H1 (cell line): ENCODE measurements around the gene FAM114A2. TPM values are rescaled to one million over a fixed set of nuclear protein-coding genes. Genes with fewer than 3 reads are reported as not detected.

Experiments used
- CTCF ChIA-PET: fragments of 300-600 bp; sonication (Branson Sonifier 250); formaldehyde crosslinking; loops from one replicate; lab custom pipeline; 2021; ENCODE audit not compliant: partially characterized antibody; lab: Charles Lee
- POLR2A ChIA-PET: fragments of 300-600 bp; sonication (Branson Sonifier 250); formaldehyde crosslinking; loops from one replicate; lab custom pipeline; 2021; ENCODE audit warnings: inconsistent platforms; ENCODE audit not compliant: partially characterized antibody; lab: Charles Lee
- DNase-seq, 2 experiments: peaks; one replicate each; pipeline versions ENCODE4 v3.0.0 to v3.0.0-alpha.2; 2010 to 2022; ENCODE audit warnings: low spot score in 2 of 2, low read depth in 1 of 2, mixed read lengths in 1 of 2
- FAIRE-seq: peaks from 2 replicates; lab custom pipeline; 2011; peaks lifted over from hg19 to GRCh38; lab: Jason Lieb, UNC
- H2AFZ ChIP-seq: 2 replicates; pipeline ENCODE4 v1.8.1; 2012; ENCODE audit warnings: low read length, inconsistent platforms
- H2AK5ac ChIP-seq: 2 replicates; pipeline ENCODE4 v1.6.1; 2013; ENCODE audit warnings: low read depth, low read length
- H2BK120ac ChIP-seq: replicated peaks from 2 replicates; pipeline ENCODE3; 2013; ENCODE audit warnings: low read depth, low read length, inconsistent platforms
- H2BK12ac ChIP-seq: 2 replicates; pipeline ENCODE4 v1.6.1; 2013; ENCODE audit warnings: low read depth, low read length
- H2BK15ac ChIP-seq: 2 replicates; pipeline ENCODE4 v1.6.1; 2013; ENCODE audit warnings: low read length
- H2BK20ac ChIP-seq: 2 replicates; pipeline ENCODE4 v1.6.1; 2013; ENCODE audit warnings: low read length
- H2BK5ac ChIP-seq: 2 replicates; pipeline ENCODE4 v1.6.1; 2013; ENCODE audit warnings: low read depth, low read length
- H3K14ac ChIP-seq: 2 replicates; pipeline ENCODE4 v1.6.1; 2013; ENCODE audit warnings: inconsistent platforms; ENCODE audit not compliant: insufficient read length
- H3K18ac ChIP-seq: 2 replicates; pipeline ENCODE4 v1.6.1; 2013; ENCODE audit warnings: low read length; ENCODE audit errors: extremely low read depth
- H3K23ac ChIP-seq: 2 replicates; pipeline ENCODE4 v1.6.1; 2013; ENCODE audit warnings: inconsistent platforms; ENCODE audit not compliant: insufficient read length
- H3K23me2 ChIP-seq: 2 replicates; pipeline ENCODE4 v1.6.1; 2013; ENCODE audit warnings: low read depth, low read length
- H3K27ac ChIP-seq: 2 replicates; pipeline ENCODE4 v1.6.1; 2011; ENCODE audit warnings: low read depth, low read length, inconsistent platforms
- H3K27me3 ChIP-seq, 4 experiments: replicated peaks in 1 of 4; 1 replicate in 1 of 4; 2 replicates in 3 of 4; pipeline versions ENCODE4 v1.6.1 to v1.8.1; 2011 to 2013; ENCODE audit warnings: low read length in 3 of 4, mild to moderate bottlenecking in 3 of 4, inconsistent platforms in 2 of 4, mixed read lengths in 2 of 4, moderate library complexity in 1 of 4; ENCODE audit not compliant: control insufficient read depth in 3 of 4, insufficient read depth in 3 of 4; ENCODE audit errors: extremely low read depth in 1 of 4
- H3K36me3 ChIP-seq, 4 experiments: 2 replicates each; pipeline versions ENCODE4 v1.6.1 to v1.8.1; 2011 to 2013; ENCODE audit warnings: mild to moderate bottlenecking in 4 of 4, low read length in 3 of 4, moderate library complexity in 2 of 4, control low read depth in 1 of 4, inconsistent platforms in 1 of 4; ENCODE audit not compliant: insufficient read depth in 4 of 4, control insufficient read depth in 2 of 4
- H3K4ac ChIP-seq: replicated peaks from 2 replicates; pipeline ENCODE3; 2013; ENCODE audit warnings: low read length, low read depth, mixed read lengths, inconsistent platforms; ENCODE audit not compliant: insufficient read length
- H3K4me1 ChIP-seq, 4 experiments: replicated peaks in 1 of 4; 1 replicate in 1 of 4; 2 replicates in 3 of 4; pipeline versions ENCODE4 v1.6.1 to v1.8.1; 2011 to 2013; ENCODE audit warnings: low read length in 3 of 4, inconsistent platforms in 2 of 4, mixed read lengths in 1 of 4; ENCODE audit not compliant: insufficient read depth in 4 of 4, control insufficient read depth in 3 of 4
- H3K4me2 ChIP-seq, 2 experiments: 2 replicates each; pipeline versions ENCODE4 v1.6.1 to v1.8.1; 2011 to 2013; ENCODE audit warnings: low read depth in 2 of 2, low read length in 2 of 2, control low read depth in 1 of 2, inconsistent platforms in 1 of 2, mild to moderate bottlenecking in 1 of 2; ENCODE audit not compliant: insufficient read depth in 1 of 2
- H3K4me3 ChIP-seq, 4 experiments: fragments of 200-600, 300-600 bp in 1 of 4; sonication (generic), shearing (Covaris generic), sonication (Bioruptor Twin) in 1 of 4; 2 replicates each; pipeline versions ENCODE4 v1.5.1 to v1.8.1; 2011 to 2016; ENCODE audit warnings: low read length in 4 of 4, low read depth in 3 of 4, control low read depth in 2 of 4, inconsistent platforms in 2 of 4, mild to moderate bottlenecking in 2 of 4, mixed read lengths in 1 of 4, moderate library complexity in 1 of 4; ENCODE audit not compliant: insufficient read depth in 2 of 4; ENCODE audit errors: extremely low read depth in 1 of 4
- H3K56ac ChIP-seq: replicated peaks from 2 replicates; pipeline ENCODE3; 2013; ENCODE audit warnings: low read depth, mild to moderate bottlenecking, mixed read lengths, low read length, inconsistent platforms; ENCODE audit not compliant: insufficient read length
- H3K79me1 ChIP-seq: 2 replicates; pipeline ENCODE4 v1.6.1; 2013; ENCODE audit warnings: low read depth, low read length, control low read depth
- H3K79me2 ChIP-seq, 2 experiments: 2 replicates each; pipeline versions ENCODE4 v1.6.1 to v1.8.1; 2012 to 2013; ENCODE audit warnings: low read length in 2 of 2, mild to moderate bottlenecking in 2 of 2, inconsistent platforms in 1 of 2; ENCODE audit not compliant: insufficient read depth in 2 of 2, control insufficient read depth in 1 of 2
- H3K9ac ChIP-seq, 4 experiments: replicated peaks in 1 of 4; 1 replicate in 1 of 4; 2 replicates in 3 of 4; pipeline versions ENCODE4 v1.6.1 to v1.8.1; 2011 to 2013; ENCODE audit warnings: low read depth in 3 of 4, low read length in 3 of 4, control low read depth in 2 of 4, mild to moderate bottlenecking in 2 of 4, moderate library complexity in 2 of 4, inconsistent platforms in 1 of 4; ENCODE audit errors: extremely low read depth in 1 of 4
- H3K9me3 ChIP-seq, 2 experiments: 2 replicates each; pipeline versions ENCODE4 v1.6.1 to v1.8.1; 2012 to 2013; ENCODE audit warnings: mild to moderate bottlenecking in 2 of 2, moderate library complexity in 2 of 2, control low read depth in 1 of 2, inconsistent platforms in 1 of 2, low read depth in 1 of 2, low read length in 1 of 2, mixed read lengths in 1 of 2; ENCODE audit not compliant: insufficient read depth in 2 of 2
- H4K20me1 ChIP-seq, 2 experiments: replicated peaks in 1 of 2; 2 replicates each; pipeline versions ENCODE3 to v1.8.1; 2011 to 2013; ENCODE audit warnings: inconsistent platforms in 2 of 2, low read length in 2 of 2, mild to moderate bottlenecking in 1 of 2; ENCODE audit not compliant: insufficient read depth in 2 of 2, control insufficient read depth in 1 of 2
- H4K5ac ChIP-seq: 2 replicates; pipeline ENCODE4 v1.6.1; 2013; ENCODE audit warnings: low read length, low read depth, mixed read lengths, inconsistent platforms; ENCODE audit not compliant: insufficient read length
- H4K8ac ChIP-seq: 2 replicates; pipeline ENCODE4 v1.8.0; 2013; ENCODE audit warnings: mild to moderate bottlenecking, moderate library complexity, low read length, inconsistent platforms; ENCODE audit not compliant: insufficient read depth; ENCODE audit errors: extremely low read depth
- H4K91ac ChIP-seq: replicated peaks from 2 replicates; pipeline ENCODE3; 2013; ENCODE audit warnings: low read length, mixed read lengths, inconsistent platforms; ENCODE audit not compliant: insufficient read length
- BACH1 ChIP-seq: IDR thresholded peaks from 2 replicates; pipeline ENCODE4 v1.6.1; 2012; ENCODE audit warnings: low read length, improper control_type of control experiment
- CTBP2 ChIP-seq: IDR thresholded peaks from 2 replicates; pipeline ENCODE4 v1.7.0; 2011; ENCODE audit warnings: borderline replicate concordance, mild to moderate bottlenecking, moderate library complexity, mixed read lengths, low read length; ENCODE audit not compliant: insufficient read depth, insufficient read length
- JUND ChIP-seq: IDR thresholded peaks from 2 replicates; pipeline ENCODE4 v1.6.1; 2011; ENCODE audit warnings: mild to moderate bottlenecking, improper control_type of control experiment, low read length
- SAP30 ChIP-seq: fragments of 300-600 bp; sonication (generic); IDR thresholded peaks from 2 replicates; pipeline ENCODE4 v1.7.1; 2012; ENCODE audit warnings: low read length, moderate library complexity, mild to moderate bottlenecking, inconsistent platforms; ENCODE audit not compliant: insufficient read depth, insufficient replicate concordance
- WGBS, 2 experiments: shearing (Covaris generic) in 1 of 2; methylation state at CpG; one replicate each; pipeline versions ENCODE4 v1.1.6 to v1.1.7; 2013 to 2015; ENCODE audit warnings: low lambda C conversion rate in 2 of 2, mixed read lengths in 2 of 2, inconsistent platforms in 1 of 2, low coverage in 1 of 2, missing lambda C conversion rate in 1 of 2; ENCODE audit not compliant: insufficient replicate concordance in 2 of 2, insufficient coverage in 1 of 2, insufficient read length in 1 of 2; ENCODE audit errors: extremely low coverage in 1 of 2, missing lambda C conversion rate in 1 of 2; 5-methylcytosine and 5-hydroxymethylcytosine counted together
- polyA plus RNA-seq, 7 experiments: library from polyadenylated mRNA; depleted of rRNA in 3 of 7; stranded (reverse) in 5 of 7; unstranded in 2 of 7; fragments of >200 nt in 5 of 7; fragments of 200-250 nt in 2 of 7; gene quantifications; 1 replicate in 5 of 7; 2 replicates in 1 of 7; 4 replicates in 1 of 7; pipeline versions ENCODE4 v1.2.1 to v1.2.3, GENCODE V29; 2011 to 2013; ENCODE audit warnings: missing spikeins in 2 of 7, mixed read lengths in 2 of 7
- total RNA-seq: library from RNA; stranded (reverse); fragmentation: NEBNext Ultra II Directional; extraction: Animal tissue kit (Norgen Biotek cat#: 25700); gene quantifications from 2 replicates; pipeline ENCODE4 v1.2.1, GENCODE V29; 2021
- TF ChIP-seq, protein P1 (sequence below): IDR thresholded peaks from 2 replicates; pipeline ENCODE4 v1.6.1; 2011; ENCODE audit warnings: low read depth, mild to moderate bottlenecking, low read length; ENCODE audit not compliant: insufficient read depth
- TF ChIP-seq, protein P2 (sequence below), 3 experiments: IDR thresholded peaks; 1 replicate in 2 of 3; 2 replicates in 1 of 3; pipeline versions ENCODE4 v1.5.1 to v1.6.1; 2011; ENCODE audit warnings: low read length in 3 of 3, mild to moderate bottlenecking in 3 of 3, inconsistent platforms in 2 of 3, low read depth in 1 of 3, moderate library complexity in 1 of 3; ENCODE audit not compliant: insufficient read depth in 1 of 3; ENCODE audit errors: control extremely low read depth in 1 of 3
- TF ChIP-seq, protein P3 (sequence below): IDR thresholded peaks from 2 replicates; pipeline ENCODE4 v1.6.1; 2011; ENCODE audit warnings: low read length, improper control_type of control experiment

FAM114A2 gene
- total and polyA plus RNA-seq, 2 of the 8 experiments (the other 6 are each of a cell fraction or from before 2014, with no cell fraction given), result 3.8 to 9.2 TPM

DNA sequence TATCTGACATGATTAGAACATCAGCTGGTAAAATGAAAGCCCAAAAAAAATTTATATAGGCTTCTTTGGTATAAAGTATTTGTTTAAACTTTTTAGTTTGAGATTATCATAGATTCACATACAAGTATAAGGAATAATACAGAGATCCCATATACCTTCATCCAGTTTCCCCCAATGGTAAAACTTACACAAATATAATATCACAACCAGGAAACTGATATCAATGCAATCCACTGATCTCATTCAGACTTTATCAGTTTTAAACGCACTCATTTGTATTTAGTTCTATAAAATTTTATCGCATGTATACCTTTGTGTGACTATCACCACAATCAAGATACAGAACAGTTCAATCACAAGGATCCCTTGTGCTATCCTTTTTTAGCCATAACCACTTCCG, 3.8 kb downstream of the FAM114A2 start:
- Histone ChIP-seq H3K4me1 (0 out of 7 replicates have a peak, but pooled peaks cover 0 to 2% (median 0%) of the 10 kb centered on the region in 4 experiments), H3K79me1 (no peaks in the 10 kb centered on the region), H3K27me3 (no peaks in the 10 kb centered on the region), H3K14ac (no peak overlapping the region), H3K4me3 (no peak overlapping the region), H3K4me2 (no peak overlapping the region), H3K9ac (no peak overlapping the region), H3K4ac (no peak overlapping the region), H2AK5ac (no peak overlapping the region), H4K91ac (no peak overlapping the region), H2BK5ac (no peak overlapping the region), H4K20me1 (no peaks in the 10 kb centered on the region), H2BK120ac (no peak overlapping the region), H3K56ac (no peak overlapping the region), H3K79me2 (peaks cover 0 to 10% of the 10 kb centered on the region in 2 experiments; a peak in 2 of 4 replicates), H2BK20ac (no peak overlapping the region), H2BK15ac (no peak overlapping the region), H3K9me3 (no peaks in the 10 kb centered on the region), H3K36me3 (no peaks in the 10 kb centered on the region), H3K18ac (no peak overlapping the region), H3K27ac (no peak overlapping the region), H2AFZ (no peak overlapping the region), H4K5ac (no peak overlapping the region), H4K8ac (no peak overlapping the region), H3K23ac (no peak overlapping the region), H2BK12ac (no peak overlapping the region), H3K23me2 (peaks cover 8% of the 10 kb centered on the region)
- CTCF ChIA-PET, result no interaction called here
- no peak for TF ChIP-seq BACH1
- TF ChIP-seq CTBP2, result no peak
- TF ChIP-seq, protein P1, sequence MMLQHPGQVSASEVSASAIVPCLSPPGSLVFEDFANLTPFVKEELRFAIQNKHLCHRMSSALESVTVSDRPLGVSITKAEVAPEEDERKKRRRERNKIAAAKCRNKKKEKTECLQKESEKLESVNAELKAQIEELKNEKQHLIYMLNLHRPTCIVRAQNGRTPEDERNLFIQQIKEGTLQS, result no peak
- no peak for TF ChIP-seq SAP30
- TF ChIP-seq, protein P2, sequence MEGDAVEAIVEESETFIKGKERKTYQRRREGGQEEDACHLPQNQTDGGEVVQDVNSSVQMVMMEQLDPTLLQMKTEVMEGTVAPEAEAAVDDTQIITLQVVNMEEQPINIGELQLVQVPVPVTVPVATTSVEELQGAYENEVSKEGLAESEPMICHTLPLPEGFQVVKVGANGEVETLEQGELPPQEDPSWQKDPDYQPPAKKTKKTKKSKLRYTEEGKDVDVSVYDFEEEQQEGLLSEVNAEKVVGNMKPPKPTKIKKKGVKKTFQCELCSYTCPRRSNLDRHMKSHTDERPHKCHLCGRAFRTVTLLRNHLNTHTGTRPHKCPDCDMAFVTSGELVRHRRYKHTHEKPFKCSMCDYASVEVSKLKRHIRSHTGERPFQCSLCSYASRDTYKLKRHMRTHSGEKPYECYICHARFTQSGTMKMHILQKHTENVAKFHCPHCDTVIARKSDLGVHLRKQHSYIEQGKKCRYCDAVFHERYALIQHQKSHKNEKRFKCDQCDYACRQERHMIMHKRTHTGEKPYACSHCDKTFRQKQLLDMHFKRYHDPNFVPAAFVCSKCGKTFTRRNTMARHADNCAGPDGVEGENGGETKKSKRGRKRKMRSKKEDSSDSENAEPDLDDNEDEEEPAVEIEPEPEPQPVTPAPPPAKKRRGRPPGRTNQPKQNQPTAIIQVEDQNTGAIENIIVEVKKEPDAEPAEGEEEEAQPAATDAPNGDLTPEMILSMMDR (IDR thresholded peaks at IDR 0.05; ENCODE audit: control extremely low read depth in 1 of 3, insufficient read depth in 1 of 3, low read depth in 1 of 3, low read length in 3 of 3), result no peak
- TF ChIP-seq JUND, result no peak
- TF ChIP-seq, protein P3, sequence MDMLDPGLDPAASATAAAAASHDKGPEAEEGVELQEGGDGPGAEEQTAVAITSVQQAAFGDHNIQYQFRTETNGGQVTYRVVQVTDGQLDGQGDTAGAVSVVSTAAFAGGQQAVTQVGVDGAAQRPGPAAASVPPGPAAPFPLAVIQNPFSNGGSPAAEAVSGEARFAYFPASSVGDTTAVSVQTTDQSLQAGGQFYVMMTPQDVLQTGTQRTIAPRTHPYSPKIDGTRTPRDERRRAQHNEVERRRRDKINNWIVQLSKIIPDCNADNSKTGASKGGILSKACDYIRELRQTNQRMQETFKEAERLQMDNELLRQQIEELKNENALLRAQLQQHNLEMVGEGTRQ, result no peak
- no peak for FAIRE-seq
- 87% methylated on average over 3 of the region's 3 CpGs; no CpG with 5 or more reads in 1 of the 2 experiments for WGBS, 2 experiments
- POLR2A ChIA-PET, result no interaction called here
- DNase-seq, result no peak
